Activated T-helper 9 cell treated with anti-CD3 and anti-CD28 coated beads, Interleukin-2, amount 50 U/mL, for 16 hours (primary cell): ENCODE data around the gene CYTH3.
"Not testable (repeated sequence)": the region's sequence is repeated elsewhere in the genome, so short reads cannot be mapped to it uniquely, and the experiment has no call there.

Experiments used
- DNase-seq: peaks from one replicate; pipeline ENCODE4 v3.0.0-alpha.2; 2020; ENCODE audit warnings: low read depth

The CYTH3 gene

GRCh38 chr7:6151527-6151926 is 120.9 kb downstream of the CYTH3 start:
- not testable (repeated sequence) for DNase-seq

GRCh38 chr7:6149996-6150395 is 122.4 kb downstream of the CYTH3 start:
- DNase-seq, result no peak

- no peak for DNase-seq
Observed at GRCh38 chr7:6148724-6149360, 123.6 kb downstream of the CYTH3 start.

- no peak for DNase-seq
Observed at GRCh38 chr7:6147627-6148026, 124.8 kb downstream of the CYTH3 start.

GRCh38 chr7:6146666-6147065 is 125.8 kb downstream of the CYTH3 start:
- no peak for DNase-seq

- no peak for DNase-seq
Observed at GRCh38 chr7:6143997-6144396, 128.4 kb downstream of the CYTH3 start.

GRCh38 chr7:6142871-6143380 is 129.5 kb downstream of the CYTH3 start:
- no peak for DNase-seq

- DNase-seq, result no peak
Observed at GRCh38 chr7:6139189-6139996, 133.0 kb downstream of the CYTH3 start.

GRCh38 chr7:6136475-6136874 is 135.9 kb downstream of the CYTH3 start:
- DNase-seq, result no peak

GRCh38 chr7:6133249-6133648 is 139.2 kb downstream of the CYTH3 start:
- no peak for DNase-seq

GRCh38 chr7:6130007-6130587 is 142.3 kb downstream of the CYTH3 start:
- no peak for DNase-seq

GRCh38 chr7:6128205-6128604 is 144.2 kb downstream of the CYTH3 start:
- no peak for DNase-seq

- DNase-seq, result no peak
Observed at GRCh38 chr7:6127110-6127490, 145.3 kb downstream of the CYTH3 start.

- DNase-seq, result no peak
Observed at GRCh38 chr7:6123843-6124242, 148.6 kb downstream of the CYTH3 start.

- no peak for DNase-seq
Observed at GRCh38 chr7:6121141-6121540, 151.3 kb downstream of the CYTH3 start.

- DNase-seq, result no peak
Observed at GRCh38 chr7:6117533-6117932, 154.9 kb downstream of the CYTH3 start.

GRCh38 chr7:6116211-6116610 is 156.2 kb downstream of the CYTH3 start:
- no peak for DNase-seq
